T follicular helper cell (primary cell): ENCODE results near the gene NANOS1.
A peak's percentile ranks its signal among the peaks of the same experiment; 100 is the strongest.
"Not testable (repeated sequence)": the region's sequence is repeated elsewhere in the genome, so short reads cannot be mapped to it uniquely, and the experiment has no call there.

Experiments used
- DNase-seq: peaks from one replicate; pipeline ENCODE4 v3.0.0-alpha.2; 2020; ENCODE audit warnings: low read depth

NANOS1 gene

DNA sequence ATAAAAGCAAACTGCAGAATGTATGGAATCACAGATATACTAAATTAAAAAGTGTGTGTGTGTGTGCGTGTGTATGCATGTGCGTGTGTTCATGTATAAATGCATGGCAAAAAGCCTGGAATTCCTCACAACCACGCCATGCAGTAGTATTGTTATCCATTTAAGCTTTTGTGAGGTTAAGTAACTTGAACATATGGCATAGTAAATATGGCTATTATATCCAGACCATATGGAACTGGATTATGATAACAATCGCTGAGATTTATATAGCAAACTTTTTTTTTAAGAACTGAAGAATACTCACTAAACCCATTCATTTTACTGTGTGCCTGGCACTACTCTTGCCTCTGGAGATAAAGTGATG, 22.3 kb upstream of the NANOS1 start:
- no peak for DNase-seq

DNA sequence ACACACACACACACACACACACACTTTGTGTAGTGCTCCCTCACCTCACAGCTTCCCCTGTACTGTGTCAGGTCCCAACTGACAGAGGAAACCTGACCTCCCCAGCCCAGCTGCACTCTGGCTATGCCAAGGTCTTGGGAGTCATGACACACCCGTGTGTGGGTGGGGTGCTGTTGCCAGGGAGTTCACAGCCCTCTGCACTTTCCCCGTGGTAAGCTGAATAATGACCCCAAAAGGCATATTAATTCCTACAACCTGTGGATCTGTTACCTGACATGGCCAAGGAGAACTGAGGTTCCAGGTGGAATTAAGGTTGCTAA, 8.9 kb upstream of the NANOS1 start:
- no peak for DNase-seq

DNA sequence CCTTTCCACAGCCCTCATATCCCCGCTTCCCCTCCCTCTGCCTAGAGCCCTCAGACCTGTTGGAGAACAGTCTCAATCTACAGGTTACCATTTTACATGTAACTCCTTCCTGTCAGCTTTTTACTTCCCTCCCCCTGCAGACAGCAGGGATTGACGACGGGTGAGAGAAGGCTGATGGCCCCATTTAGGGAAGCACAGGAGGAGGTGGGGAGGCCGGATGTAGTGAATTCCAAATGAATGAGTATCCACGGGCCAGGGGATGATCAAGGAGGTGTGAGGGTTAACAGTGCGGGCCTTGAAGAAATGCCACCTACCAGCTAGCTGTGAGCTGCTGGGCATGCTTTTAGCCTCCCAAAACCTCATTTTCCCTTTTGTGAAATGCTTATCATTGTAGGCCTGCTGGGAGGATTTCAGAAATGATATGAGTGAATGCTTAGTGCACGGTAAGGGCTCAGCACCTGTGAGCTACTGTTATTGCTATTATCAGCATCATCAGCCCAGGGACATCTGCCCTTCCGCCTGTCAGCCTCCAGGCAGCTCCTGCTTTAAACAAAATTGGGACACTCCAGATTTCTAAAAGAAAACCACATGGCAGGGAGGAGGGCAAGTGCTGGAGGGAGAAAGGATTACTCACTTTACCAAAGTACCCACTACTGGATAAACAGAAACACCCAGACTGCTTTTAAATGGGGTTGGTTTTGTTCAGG, 6.5 kb upstream of the NANOS1 start:
- DNase-seq = no peak

DNA sequence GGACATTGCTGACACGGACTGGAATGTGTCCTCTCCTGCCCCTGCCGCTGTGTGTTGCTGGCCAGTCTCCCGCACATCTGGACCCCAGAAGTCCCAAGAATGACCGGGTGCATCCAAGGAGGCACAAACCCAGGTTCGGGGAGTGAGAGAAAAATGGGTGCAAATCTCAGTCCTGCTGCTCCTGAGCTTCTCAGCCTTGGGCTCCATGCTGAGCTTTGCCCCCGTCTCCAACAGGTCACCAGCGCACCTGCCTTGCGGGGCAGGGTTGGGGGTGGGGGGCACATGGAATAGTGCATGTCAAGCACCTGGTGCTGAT, 6.0 kb upstream of the NANOS1 start:
- no peak for DNase-seq

DNA sequence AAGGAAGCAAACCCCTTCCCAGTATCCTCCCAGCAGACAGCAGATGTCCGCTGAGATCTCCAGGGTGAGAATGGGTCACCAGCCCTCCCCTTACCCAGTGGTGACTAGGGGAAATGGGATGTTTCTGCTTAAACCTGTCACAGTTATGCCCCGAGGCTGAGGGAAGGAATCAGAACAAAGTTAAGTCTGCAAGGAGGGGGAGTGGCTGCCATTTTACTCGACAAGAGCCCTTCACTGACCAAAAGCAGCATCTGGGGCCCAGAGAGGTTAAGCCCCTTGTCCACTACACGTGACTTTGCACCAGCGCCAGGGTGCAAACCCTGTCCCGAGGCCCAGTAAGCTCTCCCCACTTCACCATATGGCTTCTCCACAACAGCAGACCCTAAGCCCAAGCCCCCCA, 4.6 kb upstream of the NANOS1 start:
- no peak for DNase-seq

DNA sequence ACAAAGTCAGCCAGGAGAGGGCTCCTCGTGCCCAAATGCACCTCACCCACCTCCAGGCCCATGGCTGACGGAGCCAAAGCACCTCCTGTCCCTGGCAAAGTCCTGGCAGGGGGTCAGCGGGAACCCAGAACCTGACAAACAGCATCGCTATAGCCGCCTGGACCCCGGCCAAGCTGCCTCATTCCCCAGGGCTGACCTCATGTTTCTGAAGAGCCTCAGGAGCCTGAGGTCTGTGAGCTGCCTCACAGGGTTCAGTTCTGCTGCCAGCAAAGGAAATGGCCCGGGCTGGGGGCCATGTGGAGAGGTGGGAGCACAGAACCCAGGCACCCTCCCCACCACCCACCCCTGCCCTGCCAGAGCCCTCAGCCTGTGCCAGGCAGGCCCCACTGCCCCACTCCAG, 4.2 kb upstream of the NANOS1 start:
- DNase-seq = no peak

DNA sequence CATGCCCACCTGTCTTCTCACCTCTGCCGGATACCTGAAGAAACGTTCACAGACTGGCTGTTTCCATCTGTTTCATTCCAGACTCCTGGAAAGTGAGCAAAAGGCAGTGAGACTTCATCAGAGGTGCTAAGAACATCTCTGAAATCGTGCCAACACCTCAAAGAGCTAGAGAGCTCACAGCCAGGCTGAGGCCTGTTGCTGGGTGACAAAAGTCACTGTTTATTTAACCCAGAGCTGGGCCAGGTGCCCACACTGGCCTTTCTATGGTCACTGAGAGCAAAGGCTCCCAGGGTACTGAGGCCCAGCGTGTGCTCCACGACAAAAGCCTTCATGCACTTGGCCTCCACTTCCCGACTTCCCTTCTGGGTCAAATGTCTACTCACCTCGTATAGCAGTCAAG, 3.7 kb upstream of the NANOS1 start:
- no peak for DNase-seq

DNA sequence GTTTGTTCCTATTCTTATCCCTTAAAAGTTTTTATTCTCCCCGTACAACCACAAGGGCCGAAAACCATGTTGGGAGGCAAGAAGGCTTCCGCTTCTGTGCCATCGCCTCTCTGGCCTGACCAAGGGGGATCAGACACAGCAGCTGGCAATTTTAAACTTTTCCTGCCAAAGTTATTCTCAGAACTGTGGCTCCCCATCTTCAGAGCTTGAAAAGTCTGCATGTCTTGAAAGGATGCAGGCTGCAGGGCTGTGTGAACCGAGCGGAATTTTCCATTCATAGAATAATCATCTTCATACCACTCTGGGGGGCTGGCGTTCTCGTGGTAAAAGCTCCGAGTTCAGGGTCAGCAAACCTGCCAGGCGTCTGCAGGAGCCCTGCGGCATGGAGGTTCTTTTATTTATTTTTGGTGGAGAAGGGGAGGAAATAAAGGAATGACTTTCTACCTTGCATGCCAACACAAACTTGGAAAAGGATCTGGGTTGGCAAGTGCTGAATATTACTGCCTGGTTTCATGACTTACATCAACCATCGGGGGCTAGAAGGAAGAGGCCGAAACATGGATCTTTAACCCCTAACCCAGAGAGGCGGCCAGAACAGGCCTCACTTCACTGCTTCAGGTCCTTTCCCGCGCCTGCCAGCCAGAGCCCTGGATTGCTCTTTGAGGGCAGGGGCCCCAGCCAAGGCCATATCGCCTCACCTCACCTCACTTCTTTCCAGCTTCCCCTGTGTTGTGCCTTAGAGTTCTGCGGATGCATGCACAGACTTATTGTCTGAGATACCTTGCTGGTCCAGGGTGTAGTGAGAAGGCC, 3.0 kb upstream of the NANOS1 start:
- DNase-seq = no peak

DNA sequence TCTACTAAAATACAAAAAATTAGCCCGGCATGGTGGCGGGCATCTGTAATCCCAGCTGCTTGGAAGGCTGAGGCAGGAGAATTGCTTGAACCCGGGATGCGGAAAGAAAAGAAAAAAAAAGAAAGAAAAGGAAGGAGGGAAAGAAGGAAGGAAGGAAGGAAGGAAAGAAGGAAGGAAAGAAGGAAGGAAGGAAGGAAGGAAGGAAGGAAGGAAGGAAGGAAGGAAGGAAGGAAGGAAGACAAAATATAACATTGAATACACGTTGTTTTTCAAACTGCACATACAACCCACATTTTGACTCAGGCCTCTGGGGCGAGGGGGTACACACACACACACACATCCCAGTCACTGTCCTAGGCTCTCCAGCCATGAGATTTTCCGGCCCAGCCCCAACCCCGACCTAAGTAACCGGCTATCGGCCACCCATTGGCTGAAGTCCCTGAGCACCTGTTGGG, 1.0 kb upstream of the NANOS1 start:
- not testable (repeated sequence) for DNase-seq

DNA sequence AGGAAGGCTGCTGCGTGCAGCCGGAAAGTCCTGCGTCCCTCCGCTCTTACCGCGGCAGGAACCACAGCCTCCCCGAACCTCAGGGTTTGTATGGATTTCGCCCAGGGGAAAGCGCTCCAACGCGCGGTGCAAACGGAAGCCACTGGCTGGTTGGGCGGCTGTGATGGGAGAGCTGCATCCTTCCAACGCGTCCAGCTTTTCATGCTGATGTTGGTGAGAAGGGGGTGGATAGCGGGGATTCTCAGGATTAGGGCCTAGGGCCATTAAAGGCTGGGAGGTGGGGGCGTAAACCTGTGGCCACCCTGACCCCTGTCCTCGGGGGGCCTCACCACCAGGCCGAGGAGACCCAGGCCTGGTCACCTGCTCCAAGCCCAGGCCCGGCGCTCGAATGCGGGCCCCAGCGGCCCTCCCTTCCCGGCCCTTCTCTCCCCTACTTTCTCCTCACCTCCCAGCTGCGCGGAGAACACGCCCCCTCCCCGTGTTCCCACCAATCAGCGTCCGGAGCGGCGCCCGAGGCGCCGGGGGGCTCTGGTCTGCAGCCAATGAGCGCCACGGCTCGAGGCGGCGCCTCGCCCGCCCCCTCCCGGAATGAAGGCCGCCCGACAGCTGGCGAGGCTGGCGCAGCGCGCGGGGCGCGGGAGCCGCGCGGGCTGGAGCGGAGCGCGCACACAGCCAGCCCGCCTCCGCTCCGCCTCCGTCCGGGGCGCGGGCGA, 458 bp upstream of the NANOS1 start:
- DNase-seq = peak; percentile 73

DNA sequence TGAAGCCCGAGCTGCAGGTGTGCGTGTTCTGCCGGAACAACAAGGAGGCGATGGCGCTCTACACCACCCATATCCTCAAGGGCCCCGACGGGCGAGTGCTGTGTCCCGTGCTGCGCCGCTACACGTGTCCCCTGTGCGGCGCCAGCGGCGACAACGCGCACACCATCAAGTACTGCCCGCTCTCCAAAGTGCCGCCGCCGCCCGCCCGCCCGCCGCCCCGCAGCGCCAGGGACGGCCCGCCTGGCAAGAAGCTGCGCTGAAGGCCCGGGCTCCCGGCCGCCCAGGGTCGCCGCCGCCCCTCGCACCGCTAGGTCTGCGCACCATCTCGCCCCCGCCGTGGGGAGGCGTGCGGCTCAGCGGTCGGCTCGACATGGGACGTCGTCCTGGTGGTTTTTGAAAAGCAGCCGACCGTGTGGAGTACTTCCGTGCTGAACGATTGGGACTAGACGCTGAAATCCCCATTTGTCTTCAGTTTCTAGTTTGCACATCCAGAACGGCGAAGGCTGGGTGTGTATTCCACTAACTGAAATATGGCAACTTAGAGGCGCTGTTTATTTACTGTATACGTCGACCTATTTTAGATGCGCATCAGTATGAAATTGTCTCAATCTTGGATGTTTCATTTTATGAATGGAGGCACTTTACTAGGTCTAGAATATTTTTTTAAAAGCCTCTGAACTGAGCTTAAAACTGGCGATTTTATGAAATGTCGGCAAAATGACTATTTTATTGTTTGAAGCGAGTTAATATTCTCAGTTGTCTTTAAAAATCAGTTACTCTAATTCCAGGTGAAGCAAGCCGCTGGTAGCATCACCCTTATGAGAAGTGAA, 1.1 kb downstream of the NANOS1 start:
- peak; percentile 23 for DNase-seq

DNA sequence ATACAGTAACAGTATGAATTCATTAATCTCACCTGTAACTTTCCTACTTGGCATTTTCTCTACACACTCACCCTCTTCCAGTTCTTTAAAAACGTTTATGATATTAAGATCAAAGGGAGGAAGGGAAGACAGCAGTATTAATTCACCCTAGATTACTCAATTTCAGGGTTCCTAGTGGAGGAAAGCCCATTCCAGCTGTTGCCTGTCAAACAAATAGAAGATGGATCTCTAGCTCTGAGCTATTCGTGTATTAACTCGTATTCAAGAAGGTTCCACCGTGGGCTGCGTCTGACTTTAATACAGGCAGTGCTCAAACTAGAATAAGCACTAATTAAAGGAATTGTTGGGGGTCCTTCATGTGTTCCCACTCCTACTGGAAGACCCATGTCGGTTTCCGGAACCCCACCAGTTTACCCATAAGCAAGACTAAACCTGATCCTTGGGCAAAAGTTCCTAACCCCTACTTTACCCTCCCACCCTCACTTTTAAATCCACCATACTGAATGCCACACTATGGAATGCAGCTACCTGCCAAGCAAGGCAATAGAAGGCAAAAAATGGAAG, 2.1 kb downstream of the NANOS1 start:
- no peak for DNase-seq

DNA sequence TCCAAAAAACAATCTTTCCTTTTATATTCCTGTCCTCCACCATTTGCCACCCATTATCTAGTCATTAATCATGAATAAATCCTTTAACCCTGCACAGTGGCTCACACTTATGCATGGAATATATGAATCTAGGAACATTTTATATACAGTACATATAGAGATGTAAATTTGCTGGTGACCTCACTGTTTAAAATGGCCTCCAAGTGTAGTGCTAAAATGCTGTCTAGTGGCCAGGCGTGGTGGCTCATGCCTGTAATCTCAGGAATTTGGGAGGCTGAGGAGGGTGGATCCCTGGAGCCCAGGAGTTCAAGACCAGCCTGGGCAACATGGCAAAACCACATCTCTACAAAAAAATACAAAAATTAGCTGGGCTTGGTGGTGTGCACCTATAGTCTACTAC, 9.6 kb downstream of the NANOS1 start:
- DNase-seq = no peak

DNA sequence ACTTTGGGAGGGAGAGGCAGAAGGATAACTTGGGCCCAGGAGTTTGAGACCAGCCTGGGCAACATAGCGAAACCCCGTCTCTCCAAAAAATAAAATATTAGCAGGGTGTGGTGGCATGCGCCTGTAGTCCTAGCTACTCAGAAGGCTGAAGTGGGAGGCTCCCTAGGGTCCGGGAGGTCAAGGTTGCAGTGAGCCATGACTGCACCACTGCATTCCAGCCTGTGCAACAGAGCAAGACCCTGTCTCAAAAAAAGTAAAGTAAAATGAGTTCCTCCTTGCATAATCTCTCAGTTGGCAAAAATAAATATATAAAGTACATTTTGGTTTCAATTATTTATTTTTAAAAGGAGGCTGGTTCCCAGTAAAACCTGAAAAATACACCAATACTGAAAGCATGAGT, 11.8 kb downstream of the NANOS1 start:
- DNase-seq = no peak

DNA sequence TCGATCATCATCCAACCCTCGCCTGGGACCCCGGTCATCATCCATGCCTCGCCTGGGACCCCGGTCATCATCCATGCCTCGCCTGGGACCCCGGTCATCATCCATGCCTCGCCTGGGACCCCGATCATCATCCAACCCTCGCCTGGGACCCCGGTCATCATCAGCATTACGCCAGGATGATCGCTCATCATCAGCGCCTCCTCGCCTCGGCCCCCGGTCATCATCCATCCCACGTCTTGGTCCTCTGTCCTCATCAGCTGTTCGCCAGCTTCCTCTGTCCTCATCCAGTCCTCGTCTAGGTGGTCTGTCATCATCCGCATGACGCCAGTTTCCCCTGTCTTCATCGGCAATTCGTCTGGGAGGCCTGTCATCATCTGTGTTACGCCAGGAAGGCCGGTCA, 12.7 kb downstream of the NANOS1 start:
- no peak for DNase-seq

DNA sequence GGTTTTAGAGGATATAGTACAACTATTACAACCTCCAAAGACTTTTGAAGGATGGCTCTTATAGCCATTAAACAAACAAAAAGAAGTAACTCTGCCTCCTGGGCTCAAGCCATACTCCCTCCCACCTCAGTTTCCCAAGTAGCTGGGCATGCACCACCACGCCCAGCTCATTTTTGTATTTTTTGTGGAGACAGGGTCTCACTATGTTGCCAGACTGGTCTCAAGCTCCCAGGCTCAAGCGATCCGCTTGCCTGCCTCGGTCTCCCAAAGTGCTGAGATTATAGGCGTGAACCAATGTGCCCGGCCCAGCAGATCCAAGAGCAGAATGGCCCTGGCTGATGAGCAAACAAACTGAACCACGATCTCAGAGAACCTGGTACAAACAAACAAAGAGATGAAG, 16.0 kb downstream of the NANOS1 start:
- no peak for DNase-seq

DNA sequence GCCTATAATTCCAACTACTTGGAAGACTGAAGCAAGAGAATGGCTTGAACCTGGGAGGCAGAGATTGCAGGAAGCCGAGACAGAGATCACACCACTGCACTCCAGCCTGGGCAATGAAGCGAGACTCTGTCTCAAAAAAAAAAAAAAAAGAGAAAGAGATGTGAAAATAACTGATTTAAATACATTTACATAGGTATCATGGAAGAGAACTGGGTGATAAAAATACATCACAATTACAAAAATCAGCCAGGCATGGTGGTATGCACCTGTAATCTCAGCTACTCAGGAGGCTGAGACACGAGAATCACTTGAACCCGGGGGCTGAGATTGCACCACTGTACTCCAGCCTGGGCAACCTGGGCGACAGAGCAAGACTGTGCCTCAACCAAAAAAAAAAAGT, 19.8 kb downstream of the NANOS1 start:
- no peak for DNase-seq

DNA sequence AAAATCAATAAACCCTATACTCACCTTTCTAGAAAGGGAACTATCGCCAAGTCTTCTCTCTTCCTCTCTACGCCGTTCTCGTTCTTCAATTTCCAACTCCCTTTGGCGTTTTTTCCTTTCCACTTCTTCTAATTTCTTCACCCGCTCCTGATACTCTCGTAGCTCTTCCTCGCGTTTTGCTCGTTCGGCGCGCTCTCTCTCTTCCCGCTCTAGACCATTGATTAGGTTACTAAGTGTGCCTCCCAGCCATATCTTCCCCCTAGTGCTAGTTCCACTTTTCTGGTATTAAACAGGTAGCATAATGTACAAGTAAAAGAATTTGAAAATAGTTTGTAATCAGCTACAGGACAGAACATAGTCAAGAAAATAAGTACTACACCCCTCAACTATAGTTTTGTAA, 20.3 kb downstream of the NANOS1 start:
- DNase-seq = no peak

DNA sequence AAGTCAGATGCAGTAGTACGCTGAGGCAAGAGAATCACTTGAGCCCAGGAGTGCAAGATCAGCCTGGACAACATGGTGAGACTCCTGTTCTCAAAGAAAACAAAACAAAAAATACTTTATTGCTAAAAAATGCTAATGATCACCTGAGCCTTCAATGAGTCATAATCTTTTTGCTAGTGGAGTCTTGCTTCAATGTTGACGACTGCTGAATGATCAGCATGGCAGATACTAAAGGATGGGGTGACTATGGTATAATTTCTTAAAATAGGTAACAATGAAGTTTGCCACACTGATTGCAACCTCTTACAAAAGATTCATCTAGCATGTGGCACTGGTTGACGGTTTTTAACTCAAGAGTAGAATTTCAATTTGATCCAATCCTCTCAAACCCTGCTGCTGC, 22.3 kb downstream of the NANOS1 start:
- DNase-seq = no peak

DNA sequence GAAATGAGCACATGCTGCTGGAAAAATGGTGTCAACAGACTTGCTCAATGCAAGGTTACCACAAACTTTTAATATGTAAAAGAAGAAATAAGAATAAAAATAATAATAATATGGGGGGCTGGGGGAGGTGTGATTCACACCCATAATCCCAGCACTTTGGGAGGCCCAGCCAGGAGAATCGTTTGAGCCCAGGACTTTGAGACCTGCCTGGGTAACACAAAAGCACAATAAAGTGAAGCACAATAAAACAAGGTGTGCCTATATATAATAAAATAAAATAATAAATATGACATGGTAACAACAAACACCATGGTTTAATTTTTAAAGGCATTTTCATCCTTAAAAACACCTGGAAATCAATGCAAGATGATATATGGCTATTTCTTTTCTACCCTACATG, 26.0 kb downstream of the NANOS1 start:
- no peak for DNase-seq

DNA sequence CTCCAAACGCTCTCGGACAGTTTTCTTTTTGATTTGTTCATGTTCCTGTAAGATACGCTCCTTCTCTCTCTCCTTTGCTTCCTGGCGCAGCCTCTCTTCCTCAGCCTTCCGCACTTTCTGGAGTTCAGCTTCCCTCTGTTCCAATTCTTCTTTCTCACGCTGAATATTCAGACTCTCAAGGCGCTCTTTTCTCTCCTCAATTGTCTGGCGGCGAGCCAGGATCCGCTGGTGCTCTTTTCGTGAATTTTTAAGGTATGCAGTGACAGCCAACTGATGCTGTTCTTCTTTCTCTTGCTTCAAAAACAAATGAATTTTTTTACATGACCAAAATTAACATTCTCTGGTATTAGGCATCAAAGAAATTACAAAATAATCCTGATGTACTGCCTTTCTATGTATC, 28.5 kb downstream of the NANOS1 start:
- DNase-seq = no peak

DNA sequence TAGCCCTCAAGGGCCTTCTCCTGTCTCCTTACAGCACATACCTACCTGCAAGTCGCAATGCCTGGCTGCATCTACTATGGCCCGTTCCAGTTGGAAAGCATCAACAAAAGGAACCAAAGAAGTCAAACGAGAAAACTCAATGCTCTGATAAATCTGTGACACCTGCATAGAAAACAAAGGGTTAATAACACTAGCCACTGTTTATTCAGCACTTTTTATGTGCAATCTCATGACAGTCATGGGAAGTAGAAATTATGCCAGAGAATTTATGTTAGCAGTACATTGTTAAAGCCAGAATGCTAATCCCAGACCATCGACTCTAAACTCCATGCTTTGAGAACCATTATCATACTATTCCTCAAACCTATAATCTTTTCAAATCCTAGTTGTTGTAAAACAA, 30.0 kb downstream of the NANOS1 start:
- DNase-seq = no peak
